Upper lobe of left lung (tissue), 6 donors: ENCODE results near the gene KLF9. TPM values are rescaled to one million over a fixed set of nuclear protein-coding genes. Genes with fewer than 3 reads are reported as not detected.
A peak's percentile ranks its signal among the peaks of the same experiment; 100 is the strongest.

Source experiments
- ATAC-seq, 2 donors: fragments of 200-7000 bp; cut with Tn5 transposase; one replicate each; pipeline ENCODE4 v1.9.1; 2022; ENCODE audit warnings: mild to moderate bottlenecking in 2 of 2, moderate library complexity in 2 of 2; ENCODE audit not compliant: low FRiP score in 2 of 2
- DNase-seq, 2 donors: peaks; one replicate each; pipeline ENCODE4 v3.0.0-alpha.2; 2019 to 2020
- H3K27ac ChIP-seq, 4 donors: fragments of 200-600 bp; sonication (generic); one replicate each; pipeline ENCODE4 v1.5.1; 2016 to 2019
- H3K27me3 ChIP-seq, 4 donors: fragments of 200-600 bp; sonication (generic); one replicate each; pipeline ENCODE4 v1.5.1; 2017 to 2019
- H3K36me3 ChIP-seq, 4 donors: fragments of 200-600 bp; sonication (generic); one replicate each; pipeline ENCODE4 v1.5.1; 2016 to 2019
- H3K4me1 ChIP-seq, 4 donors: fragments of 200-600 bp; sonication (generic); one replicate each; pipeline ENCODE4 v1.5.1; 2018 to 2019
- H3K4me3 ChIP-seq, 4 donors: fragments of 200-600 bp; sonication (generic); one replicate each; pipeline ENCODE4 v1.5.1; 2017 to 2019; ENCODE audit warnings: mild to moderate bottlenecking in 2 of 4, moderate library complexity in 1 of 4
- H3K9me3 ChIP-seq, 4 donors: fragments of 200-600 bp; sonication (generic); one replicate each; pipeline ENCODE4 v1.5.1; 2018 to 2019
- CTCF ChIP-seq, 6 experiments: fragments of 450-650 bp in 4 of 6; fragments of 200-600 bp in 2 of 6; sonication (generic) in 2 of 6; IDR thresholded peaks; one replicate each; pipeline ENCODE4 v1.5.1; 2016 to 2019; ENCODE audit warnings: antibody characterized with exemption in 6 of 6
- EP300 ChIP-seq, 4 donors: sonication (generic); formaldehyde crosslinking; IDR thresholded peaks; one replicate each; pipeline ENCODE4 v1.5.1; 2017; ENCODE audit warnings: antibody characterized with exemption in 4 of 4, control low read depth in 2 of 4
- POLR2A ChIP-seq, 4 donors: fragments of 450-650 bp; IDR thresholded peaks; one replicate each; pipeline ENCODE4 v1.5.1; 2016 to 2017; ENCODE audit warnings: antibody characterized with exemption in 4 of 4, mild to moderate bottlenecking in 2 of 4
- POLR2AphosphoS5 ChIP-seq, 2 donors: sonication (generic); formaldehyde crosslinking; IDR thresholded peaks; one replicate each; pipeline ENCODE4 v1.5.1; 2017; ENCODE audit warnings: antibody characterized with exemption in 2 of 2
- WGBS, 2 donors: methylation state at CpG; one replicate each; pipeline ENCODE4 v1.1.5; 2017 to 2018; 5-methylcytosine and 5-hydroxymethylcytosine counted together
- total RNA-seq, 6 donors: library from RNA; depleted of rRNA in 4 of 6; stranded (reverse); fragments of >200 nt in 4 of 6; gene quantifications; one replicate each; pipeline versions ENCODE4 v1.1.0 to v1.2.1, GENCODE V29; 2016 to 2021
- donor health status: DM: no; HTN: no; CAD: no; lungs with moderate emphysema.
- donor health status: DM: no; HTN: yes; CAD: no; lungs with severe emphysema.

KLF9 gene
- total RNA-seq, 6 donors from 2014 or later: 51.8 to 135 (median 83.5) TPM

- H3K4me1 ChIP-seq: peaks cover 44 to 56% (median 49%) of the 10 kb centered on the region in 4 donors
- peaks cover 0 to 8% (median 1%) of the 10 kb centered on the region in 4 donors for H3K36me3 ChIP-seq
- WGBS, 2 donors: 13 to 17% methylated on average over 12 to 15 of the region's 15 CpGs
- H3K27ac ChIP-seq: peak overlapping the region; percentile 99 to 100 (median 100)
- H3K4me3 ChIP-seq: peak overlapping the region; percentile 58 to 83 (median 75)
- TF ChIP-seq POLR2AphosphoS5 (IDR thresholded peaks at IDR 0.05): peak; percentile 82 to 87
- TF ChIP-seq CTCF (IDR thresholded peaks at IDR 0.05): no peak
- peak in 1 of 4 donors; percentile 54 for TF ChIP-seq EP300 (IDR thresholded peaks at IDR 0.05)
- peak in 3 of 4 donors; percentile 33 to 51 (median 50) for TF ChIP-seq POLR2A (IDR thresholded peaks at IDR 0.05)
- no peaks in the 10 kb centered on the region for H3K9me3 ChIP-seq
- peak in 1 of 2 donors; percentile 73 for DNase-seq
- no peaks in the 10 kb centered on the region for H3K27me3 ChIP-seq
- peak; percentile 21 to 37 for ATAC-seq
These were observed 3.1 kb downstream of the KLF9 start for GRCh38 chr9:70411121-70411929.

- no peak for ATAC-seq
- peaks cover 0 to 8% (median 1%) of the 10 kb centered on the region in 4 donors for H3K36me3 ChIP-seq
- no peak for DNase-seq
- H3K4me1 ChIP-seq: peaks cover 49 to 60% (median 52%) of the 10 kb centered on the region in 4 donors
- H3K4me3 ChIP-seq: peak overlapping the region; percentile 58 to 83 (median 75)
- H3K27me3 ChIP-seq: no peaks in the 10 kb centered on the region
- no peak for TF ChIP-seq POLR2AphosphoS5 (IDR thresholded peaks at IDR 0.05)
- peak in 1 of 6 experiments; percentile 2 for TF ChIP-seq CTCF (IDR thresholded peaks at IDR 0.05)
- TF ChIP-seq POLR2A (IDR thresholded peaks at IDR 0.05): peak in 1 of 4 donors; percentile 24
- 0 to 4% methylated on average over 1 of the region's 1 CpG for WGBS, 2 donors
- H3K27ac ChIP-seq: peak overlapping the region; percentile 99 to 100 (median 100)
- no peaks in the 10 kb centered on the region for H3K9me3 ChIP-seq
These were observed 4.1 kb downstream of the KLF9 start for GRCh38 chr9:70410368-70410767.

GRCh38 chr9:70409800-70410199 lies 4.7 kb downstream of the KLF9 start:
- no peak for DNase-seq
- no peak for TF ChIP-seq CTCF (IDR thresholded peaks at IDR 0.05)
- no peak for TF ChIP-seq EP300 (IDR thresholded peaks at IDR 0.05)
- TF ChIP-seq POLR2AphosphoS5 (IDR thresholded peaks at IDR 0.05): no peak
- TF ChIP-seq POLR2A (IDR thresholded peaks at IDR 0.05): no peak
- H3K4me1 ChIP-seq: peaks cover 43 to 56% (median 52%) of the 10 kb centered on the region in 4 donors
- ATAC-seq: no peak
- peak overlapping the region; percentile 99 to 100 (median 100) for H3K27ac ChIP-seq
- H3K9me3 ChIP-seq: no peaks in the 10 kb centered on the region
- peak overlapping the region; percentile 58 to 83 (median 75) for H3K4me3 ChIP-seq
- no peaks in the 10 kb centered on the region for H3K27me3 ChIP-seq
- H3K36me3 ChIP-seq: peaks cover 0 to 8% (median 1%) of the 10 kb centered on the region in 4 donors
- WGBS, 2 donors: 13 to 24% methylated on average over 2 of the region's 2 CpGs

- H3K4me1 ChIP-seq: peaks cover 46 to 57% (median 53%) of the 10 kb centered on the region in 4 donors
- no peaks in the 10 kb centered on the region for H3K9me3 ChIP-seq
- peak overlapping the region; percentile 99 to 100 (median 100) for H3K27ac ChIP-seq
- ATAC-seq (no peak), DNase-seq (no peak)
- H3K4me3 ChIP-seq: peak overlapping the region; percentile 5 to 83 (median 69)
- H3K27me3 ChIP-seq: no peaks in the 10 kb centered on the region
- 82 to 88% methylated on average over 3 of the region's 3 CpGs for WGBS, 2 donors
- peaks cover 0 to 8% (median 1%) of the 10 kb centered on the region in 4 donors for H3K36me3 ChIP-seq
- TF ChIP-seq POLR2A (IDR thresholded peaks at IDR 0.05) (no peak), POLR2AphosphoS5 (IDR thresholded peaks at IDR 0.05) (no peak), EP300 (IDR thresholded peaks at IDR 0.05) (no peak), CTCF (IDR thresholded peaks at IDR 0.05) (no peak)
These were observed 5.2 kb downstream of the KLF9 start for GRCh38 chr9:70409280-70409679.
